Panc1 (cell line): Measurements from ENCODE around the gene TRAFD1. TPM values are rescaled to one million over a fixed set of nuclear protein-coding genes. Genes with fewer than 3 reads are reported as not detected.

ENCODE experiments used
- microRNA-seq: library from miRNA; unstranded; fragments of <30 nt; microRNA quantifications from one replicate; pipeline ENCODE4 v1.1.0, GENCODE V29; 2020; ENCODE audit not compliant: unreplicated experiment
- total RNA-seq: library from RNA; stranded (reverse); gene quantifications from one replicate; pipeline ENCODE4 v1.2.1, GENCODE V29; 2021; ENCODE audit not compliant: unreplicated experiment

TRAFD1 gene
- total RNA-seq, 1 experiment from 2014 or later = 32.9 TPM

Small RNAs within 50 kb of the gene (microRNA-seq; reads per million reads assigned to microRNA genes)
- gene MIR6861 = 1.9 reads per million

Other genes with a start within 250 kb of the TRAFD1 start
- gene TMEM116, start 112.4 kb upstream of the TRAFD1 start, total RNA-seq = 10.2 TPM
- gene ERP29, start 112.1 kb upstream of the TRAFD1 start, total RNA-seq = 69.7 TPM
- gene NAA25, start 16.8 kb upstream of the TRAFD1 start, total RNA-seq = 32.2 TPM